Stimulated activated CD4-positive, alpha-beta T cell treated with anti-CD3 and anti-CD28 coated beads, Interleukin-15, amount 100 ng/mL, for 1 hour (primary cell): ENCODE data around the gene ATP5F1E.
"Not testable (repeated sequence)": the region's sequence is repeated elsewhere in the genome, so short reads cannot be mapped to it uniquely, and the experiment has no call there.

Experiments used
- DNase-seq, 2 donors: peaks; one replicate each; pipeline ENCODE4 v3.0.0-alpha.2; 2020; ENCODE audit warnings: low read depth in 1 of 2, low spot score in 1 of 2

ATP5F1E gene

DNA sequence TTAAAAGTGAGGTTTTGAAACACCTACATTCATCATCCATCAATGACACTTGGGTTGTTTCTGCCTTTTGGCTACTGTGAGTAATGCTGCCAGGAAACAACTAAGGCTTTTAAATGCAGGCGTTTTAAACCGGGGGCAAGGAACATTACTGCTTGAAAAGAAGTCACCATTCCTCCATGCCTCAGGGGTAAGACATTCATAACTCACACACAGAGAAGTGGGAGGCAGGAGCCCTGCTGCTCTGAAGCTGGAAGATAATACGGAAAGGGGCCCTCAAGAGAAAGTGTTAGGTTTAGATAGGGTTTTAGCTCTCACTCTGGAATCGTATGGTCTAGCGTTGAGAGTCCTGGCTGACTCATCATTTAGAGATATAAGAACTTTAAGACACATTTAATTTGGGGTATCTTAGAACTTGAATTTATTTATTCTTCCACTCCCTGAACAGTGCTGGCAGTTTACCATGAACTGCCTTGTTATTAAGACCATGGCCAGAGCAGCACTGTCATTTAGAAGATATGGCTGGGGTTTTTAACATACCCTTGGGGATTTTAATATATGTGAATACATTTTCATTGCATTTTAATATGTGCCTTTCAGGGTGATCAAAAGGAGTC is 11.1 kb downstream of the ATP5F1E start:
- DNase-seq: no peak

DNA sequence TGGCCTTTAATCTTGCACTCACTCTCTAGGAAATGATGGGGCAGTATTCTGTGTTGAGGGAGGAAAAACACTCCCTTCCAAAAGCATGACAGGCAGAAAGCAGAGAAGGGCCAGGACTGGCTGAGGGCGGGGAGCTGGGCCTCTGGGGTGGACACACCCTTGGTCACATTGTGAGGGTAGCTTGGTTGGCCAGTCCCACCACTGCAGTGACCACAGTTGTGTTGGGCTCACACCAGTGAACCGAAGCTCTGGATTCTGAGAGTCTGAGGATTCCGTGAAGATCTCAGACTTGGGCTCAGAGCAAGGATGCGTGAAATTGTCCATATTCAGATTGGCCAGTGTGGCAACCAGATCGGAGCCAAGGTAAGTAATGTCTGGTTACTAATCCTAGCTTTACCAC is 12.9 kb downstream of the ATP5F1E start, which contains the start of gene TUBB1:
TUBB1 (plus strand) TSS at position 213 of the 400 bp plus-strand sequence; CDS start at position 307, 94 bp downstream.
- no peak for DNase-seq

DNA sequence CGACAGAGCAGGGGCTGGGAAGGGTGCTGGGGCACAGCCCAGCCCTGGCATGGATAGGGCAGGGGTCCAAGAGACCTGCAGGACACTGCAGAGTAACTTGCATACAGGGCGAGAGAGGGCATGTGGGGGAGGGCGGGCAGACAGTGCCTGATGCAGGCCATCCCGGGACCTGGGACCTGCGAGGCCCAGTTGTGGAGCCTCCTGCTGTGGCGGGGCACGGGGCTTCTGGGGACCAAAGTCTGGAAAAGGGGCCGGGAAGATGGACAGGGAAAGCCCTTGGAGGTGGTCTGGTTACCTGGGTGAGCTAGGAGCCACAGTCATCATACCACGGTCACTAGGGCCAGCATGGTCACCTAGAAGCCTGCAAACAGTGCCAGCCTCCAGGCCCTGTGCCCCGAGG is 13.3 kb downstream of the ATP5F1E start:
- DNase-seq: no peak

DNA sequence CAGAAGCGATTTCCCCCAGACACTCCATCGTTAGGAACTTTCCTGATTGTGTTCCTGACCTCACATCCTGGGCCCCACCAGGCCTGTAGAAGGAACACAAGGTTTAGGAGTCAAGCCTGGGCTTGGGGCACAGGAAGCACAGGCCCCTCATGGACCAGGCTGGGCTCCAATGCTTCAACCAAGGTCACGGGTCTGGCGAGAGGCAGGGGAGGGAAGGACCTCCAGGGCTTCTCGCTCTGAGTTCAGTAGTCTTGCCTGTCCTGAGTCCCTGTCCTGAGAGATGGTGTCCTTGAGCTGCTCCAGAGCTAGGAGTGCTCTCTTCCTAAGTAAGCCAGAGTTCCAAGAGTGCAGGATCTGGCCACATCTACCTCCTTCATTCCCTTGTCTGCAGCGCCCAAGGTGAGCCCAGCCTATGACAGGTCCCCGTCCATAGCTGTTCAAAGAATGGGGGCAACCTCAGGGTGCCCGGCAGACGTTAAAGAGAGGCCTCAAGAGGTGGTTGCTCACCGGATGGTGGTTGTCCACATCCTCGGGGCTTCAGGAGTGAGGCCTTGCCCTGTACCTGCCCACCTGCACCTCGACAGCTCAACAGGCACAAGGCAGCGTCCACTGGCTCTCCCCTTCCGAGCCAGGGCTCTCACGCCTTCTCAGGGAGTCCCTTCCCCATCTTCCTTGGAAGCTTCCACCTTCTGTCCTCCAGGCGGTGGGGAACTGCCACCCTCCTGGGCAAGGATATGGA is 14.5 kb downstream of the ATP5F1E start:
- DNase-seq: no peak

DNA sequence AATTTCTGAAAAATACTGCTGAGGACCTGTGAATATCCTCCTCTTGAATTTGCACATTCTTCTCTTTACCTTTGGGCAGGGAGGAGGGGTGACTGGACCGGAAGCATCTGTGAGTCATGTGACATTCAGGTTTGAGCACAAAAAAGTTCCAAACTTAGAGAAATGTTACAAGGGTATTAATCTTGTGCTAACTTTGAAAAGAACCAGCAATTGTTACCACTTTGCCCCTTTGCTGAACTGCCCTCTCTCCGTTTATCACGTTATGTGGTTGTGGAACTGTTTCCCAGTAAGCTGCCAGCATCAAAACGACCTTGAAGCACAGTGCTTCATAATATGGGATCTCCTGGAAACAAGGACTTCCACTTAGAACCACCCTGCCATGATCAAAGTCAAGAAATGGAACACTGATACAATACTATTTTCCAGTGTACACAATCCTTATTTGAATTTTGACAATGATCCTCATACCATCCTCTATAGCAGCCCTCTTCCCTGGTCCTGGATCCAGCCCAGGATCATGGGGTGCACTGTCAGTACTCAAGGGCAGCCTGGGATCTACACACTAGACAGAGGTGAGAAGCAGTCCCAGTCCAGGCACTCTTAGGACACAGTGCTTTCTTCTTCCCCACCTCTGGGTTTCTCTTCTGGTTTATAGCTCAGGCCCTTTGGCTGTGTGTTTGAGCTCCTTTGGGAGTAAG is 15.2 kb downstream of the ATP5F1E start:
- DNase-seq: no peak

DNA sequence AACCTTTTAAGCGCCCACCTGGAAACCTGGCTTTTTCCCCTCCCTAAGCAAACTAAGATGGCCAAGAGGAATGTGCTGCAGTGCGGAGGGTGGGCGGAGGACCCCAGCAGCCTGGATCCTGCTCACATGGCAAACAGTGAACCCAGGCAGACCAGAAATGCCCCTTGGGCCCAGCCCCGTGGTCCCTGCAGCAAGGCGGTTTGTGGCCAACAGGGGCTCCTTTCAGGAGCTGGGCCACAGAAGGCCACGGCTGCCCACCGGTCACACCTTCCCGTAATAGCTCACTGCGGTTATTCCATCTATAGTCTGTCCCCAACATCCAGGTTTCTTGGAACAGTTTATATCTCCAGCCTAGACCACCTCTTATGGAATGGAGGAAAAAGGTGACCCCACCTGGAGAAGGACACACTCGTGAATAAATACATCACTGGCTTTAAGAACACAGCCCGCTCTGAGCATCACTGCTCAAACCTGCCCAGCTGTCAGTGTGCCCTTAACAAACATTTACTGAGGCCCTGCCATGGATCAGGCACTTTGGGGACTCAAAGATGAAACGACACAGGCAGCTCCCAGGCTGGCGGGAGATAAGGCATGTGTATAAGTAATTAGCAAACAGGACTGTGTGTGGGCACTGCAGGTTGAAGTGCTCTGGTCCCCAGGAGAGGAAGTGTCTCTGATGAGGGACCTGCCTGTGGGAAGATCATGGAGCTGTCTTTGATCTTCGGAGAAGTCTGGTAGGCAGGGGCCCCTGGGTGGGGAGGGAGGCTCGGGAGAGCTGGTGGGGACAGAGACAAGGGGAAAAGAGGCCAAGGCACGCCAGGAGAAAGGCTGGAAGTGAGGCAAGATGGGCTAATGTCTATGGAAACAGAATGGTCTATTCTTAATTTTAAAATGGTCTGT is 16.1 kb downstream of the ATP5F1E start:
- DNase-seq: no peak

DNA sequence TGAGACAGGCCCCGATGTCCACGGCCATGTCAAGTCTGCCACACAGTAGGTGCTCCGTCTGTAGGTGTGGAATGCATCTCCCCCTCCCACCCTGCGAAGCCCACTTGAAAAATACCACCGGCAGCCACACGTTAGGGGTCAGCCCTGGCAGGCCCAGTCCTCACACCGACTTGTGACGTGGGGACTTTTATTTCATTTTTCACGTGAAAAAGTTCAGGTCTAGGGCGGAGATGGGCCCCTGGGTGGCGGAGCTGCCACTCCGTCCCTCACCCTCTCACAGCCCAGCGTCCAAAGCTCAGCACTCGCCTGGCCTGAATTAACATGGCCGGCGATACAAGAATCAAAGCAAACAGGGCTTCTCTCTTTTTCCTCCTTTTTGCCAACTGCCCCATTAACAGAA is 16.7 kb downstream of the ATP5F1E start:
- no peak for DNase-seq

DNA sequence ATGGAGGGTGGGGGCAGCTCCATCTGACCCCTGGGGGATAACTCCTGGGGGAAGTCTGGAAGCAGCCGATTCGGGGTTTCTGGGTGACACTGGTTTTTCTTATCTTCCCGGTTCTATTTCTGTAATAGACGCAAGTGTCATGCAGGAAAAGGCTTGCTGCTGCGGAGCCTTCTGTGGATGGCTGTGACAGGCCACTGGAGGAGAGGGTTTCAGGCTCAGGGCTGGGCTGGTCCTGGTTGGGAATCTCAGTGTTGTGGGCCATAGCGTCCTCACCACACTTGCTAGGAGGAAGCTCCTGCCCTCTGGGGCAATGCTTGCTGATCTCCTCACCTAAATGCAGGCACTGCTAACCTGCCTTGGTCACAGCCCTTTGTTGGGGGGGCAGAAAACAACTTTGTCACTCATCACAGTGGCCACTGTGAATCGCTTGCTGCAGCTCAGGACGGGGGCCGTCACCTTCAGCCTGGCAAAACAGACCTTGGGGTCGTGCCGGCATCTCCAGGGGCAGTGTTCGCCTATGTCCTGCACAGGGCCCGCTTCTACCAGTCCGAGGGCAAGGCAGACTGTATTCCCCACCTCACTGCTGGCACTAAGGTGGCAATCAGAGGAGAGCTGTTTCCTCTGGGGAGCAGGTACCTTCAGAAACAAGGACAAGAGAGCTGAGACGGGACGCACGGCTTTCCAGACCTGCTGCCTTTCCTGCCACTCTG is 17.3 kb downstream of the ATP5F1E start:
- no peak for DNase-seq

DNA sequence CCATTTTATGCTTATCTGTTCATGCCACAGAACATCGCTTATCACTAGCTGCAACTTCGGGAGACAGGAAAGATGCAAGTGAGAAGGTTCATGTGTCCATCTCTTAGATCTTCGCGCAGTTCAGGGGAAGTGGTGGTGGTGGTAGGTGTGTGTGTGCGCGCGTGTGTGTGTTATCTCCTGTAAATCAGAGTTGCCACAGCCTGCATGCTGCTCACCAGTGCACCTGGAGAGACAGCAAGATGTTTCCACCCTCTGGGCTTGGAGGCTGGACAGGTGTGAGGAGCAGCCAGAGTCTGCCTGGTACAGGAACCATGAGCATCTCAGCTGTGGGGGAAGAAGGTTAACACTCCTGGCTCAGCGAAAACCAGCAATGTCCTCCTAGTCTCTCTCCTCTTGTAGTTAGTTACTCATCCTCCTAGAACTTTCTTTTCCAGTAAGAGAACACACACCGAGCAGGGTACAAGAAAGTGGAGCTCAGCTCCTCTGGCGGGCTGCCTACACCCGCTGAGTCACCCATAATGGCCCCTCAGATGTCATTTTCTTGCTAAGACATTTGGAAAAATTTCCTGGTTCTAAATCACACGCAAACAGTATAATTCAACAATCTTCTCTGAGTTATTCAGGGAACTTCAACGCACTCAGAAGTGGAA is 18.1 kb downstream of the ATP5F1E start:
- no peak for DNase-seq

DNA sequence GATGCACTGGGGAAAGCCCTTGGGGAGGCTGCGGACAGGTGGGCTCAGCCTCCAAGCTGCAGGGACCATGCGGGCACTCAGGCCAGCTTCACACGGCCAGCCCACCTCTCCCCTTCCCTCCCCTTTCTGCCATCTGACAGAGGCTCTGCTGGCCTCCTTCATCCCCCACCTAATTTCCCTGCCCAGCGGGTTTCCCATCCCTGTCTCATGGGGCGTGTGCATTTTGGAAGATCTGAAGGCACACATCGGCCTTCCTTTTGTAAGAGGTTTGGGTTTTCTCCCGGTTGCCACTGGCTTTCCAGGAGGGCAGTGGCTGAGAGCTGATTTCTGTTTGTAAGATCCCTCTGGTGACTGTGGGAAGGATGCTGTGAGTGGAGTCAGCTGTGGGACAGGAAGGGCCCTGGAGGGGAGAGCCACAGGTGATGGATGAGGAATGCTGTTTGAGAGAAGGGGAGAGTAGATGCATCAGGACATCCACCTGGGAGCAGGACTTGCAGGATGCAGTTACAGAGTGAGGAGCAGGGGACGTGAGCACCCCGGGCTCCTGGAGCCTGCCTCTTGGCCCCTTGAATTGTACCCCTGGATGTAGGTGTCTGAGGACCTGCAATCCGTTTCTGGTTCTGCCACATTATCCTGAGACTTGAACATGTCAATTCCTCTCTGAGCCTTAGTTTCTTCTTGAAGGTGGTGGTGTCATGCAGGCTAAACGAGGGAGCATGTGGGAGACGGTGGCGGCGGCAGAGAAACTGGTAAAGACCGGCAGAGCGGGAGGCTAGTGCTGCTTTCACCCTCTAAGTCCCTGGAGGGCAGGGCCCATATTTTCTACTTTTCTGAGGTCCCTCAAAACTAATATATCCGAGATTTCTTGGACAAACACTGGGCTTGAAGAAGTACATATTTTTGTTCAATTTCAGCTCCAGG is 18.8 kb downstream of the ATP5F1E start:
- DNase-seq: no peak

DNA sequence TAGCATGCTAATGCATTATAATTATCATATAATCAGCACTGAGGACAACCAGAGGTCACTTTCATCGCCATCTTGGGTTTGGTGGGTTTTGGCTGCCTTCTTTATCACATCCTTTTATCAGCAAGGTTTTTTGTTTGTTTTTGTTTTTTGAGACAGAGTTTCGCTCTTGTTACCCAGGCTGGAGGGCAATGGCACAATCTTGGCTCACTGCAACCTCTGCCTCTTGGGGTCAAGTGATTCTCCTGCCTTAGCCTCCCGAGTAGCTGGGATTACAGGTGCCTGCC is 20.3 kb downstream of the ATP5F1E start:
- DNase-seq: not testable (repeated sequence)

DNA sequence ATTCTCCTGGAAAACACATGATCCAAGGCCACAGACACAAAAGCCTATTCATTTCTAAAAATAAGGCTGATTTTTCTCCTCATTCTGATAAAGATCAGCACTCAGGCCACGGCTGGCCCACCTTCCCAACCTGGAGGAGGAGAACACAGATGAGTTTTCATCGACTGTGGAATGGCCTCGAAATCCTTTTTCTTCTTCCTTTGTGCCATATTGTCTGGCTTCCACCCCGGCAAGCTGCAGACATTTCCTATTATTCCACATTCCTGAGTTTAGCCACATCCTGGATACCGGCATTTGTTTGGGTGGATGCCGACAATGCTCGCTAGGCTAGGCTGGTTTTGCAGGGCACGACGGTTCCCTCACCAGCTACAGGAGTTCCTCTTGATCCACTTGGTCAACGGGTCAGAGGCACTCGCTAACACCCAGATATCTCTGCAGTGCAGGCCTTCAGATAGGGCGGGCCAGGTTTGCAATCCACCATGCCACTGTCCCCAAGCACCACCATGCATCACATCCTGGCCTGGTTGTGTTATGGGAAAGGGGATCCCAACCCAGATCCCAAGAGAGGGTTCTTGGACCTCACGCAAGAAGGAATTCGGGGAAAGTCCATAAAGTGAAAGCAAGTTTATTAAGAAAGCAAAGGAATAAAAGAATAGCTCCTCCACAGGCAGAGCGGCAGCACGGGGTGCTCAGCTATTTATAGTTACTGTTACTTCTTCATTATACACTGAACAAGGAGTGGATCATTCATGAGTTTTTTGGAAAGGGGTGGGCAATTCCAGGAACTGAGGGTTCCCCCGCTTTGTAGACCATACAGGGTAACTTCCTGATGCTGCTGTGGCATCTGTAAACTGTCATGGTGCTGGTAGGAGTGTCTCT is 20.9 kb downstream of the ATP5F1E start:
- DNase-seq: no peak

DNA sequence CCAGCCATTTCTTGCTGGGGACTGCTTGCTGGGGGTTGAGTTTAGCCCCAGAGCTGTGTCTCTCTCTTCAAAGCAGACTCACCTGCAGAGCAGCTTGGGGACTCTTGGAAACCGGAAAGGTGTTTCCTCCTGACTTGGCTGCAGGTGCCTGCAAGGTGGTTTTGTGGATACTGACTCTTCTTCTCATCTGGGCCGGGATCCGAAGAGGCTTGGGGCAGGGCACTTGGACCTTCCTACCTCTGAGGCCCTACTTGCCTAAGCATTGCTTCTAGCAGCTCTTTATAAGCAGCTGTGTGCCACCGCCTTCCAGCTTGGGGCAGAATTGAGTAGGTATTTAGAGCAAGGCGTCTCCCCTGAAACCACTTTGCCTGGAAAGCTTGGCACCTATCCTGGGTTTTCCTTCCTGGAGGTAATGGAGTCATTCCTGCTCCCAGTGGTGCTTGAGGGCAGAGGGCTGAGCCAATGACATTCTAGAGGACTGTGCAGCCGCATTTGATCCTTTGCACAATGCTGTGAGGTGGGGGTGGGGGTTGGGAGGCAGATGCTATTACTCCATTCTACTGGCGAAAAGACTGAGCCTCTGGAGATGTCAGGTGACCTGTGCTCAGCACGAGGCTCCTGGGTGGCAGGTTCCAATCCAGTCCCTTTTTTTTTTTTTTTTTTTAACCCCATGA is 21.7 kb downstream of the ATP5F1E start:
- DNase-seq: no peak

DNA sequence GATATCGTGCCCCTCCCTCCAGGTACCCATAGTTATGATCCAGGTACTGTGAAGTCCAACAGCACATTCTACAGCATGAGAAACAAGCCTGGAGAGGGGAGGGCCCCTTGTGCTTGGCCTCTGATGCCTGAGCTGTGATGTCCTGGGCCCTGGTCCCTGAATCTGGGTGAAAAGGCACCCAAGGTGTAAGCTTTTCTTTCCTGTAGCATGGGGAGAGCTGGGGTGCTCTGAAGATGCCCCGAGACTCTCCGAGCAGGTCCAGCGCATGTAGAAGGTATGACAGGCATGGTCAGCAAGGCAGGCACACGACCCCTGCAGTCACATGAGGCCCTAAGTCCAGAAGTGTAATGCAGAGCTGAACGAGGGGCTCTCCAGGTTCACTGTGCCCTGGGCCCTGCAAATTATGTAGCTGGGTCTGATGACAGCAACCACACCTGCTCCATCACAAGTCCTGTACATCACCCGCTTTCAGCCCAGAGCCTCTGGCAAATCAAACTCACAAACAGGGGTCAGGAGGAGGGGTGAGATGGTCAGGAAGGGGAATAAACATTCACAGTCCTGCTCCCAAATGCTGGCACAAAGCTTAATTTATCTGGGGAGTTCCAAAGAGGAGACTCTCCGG is 23.3 kb downstream of the ATP5F1E start:
- DNase-seq: no peak

DNA sequence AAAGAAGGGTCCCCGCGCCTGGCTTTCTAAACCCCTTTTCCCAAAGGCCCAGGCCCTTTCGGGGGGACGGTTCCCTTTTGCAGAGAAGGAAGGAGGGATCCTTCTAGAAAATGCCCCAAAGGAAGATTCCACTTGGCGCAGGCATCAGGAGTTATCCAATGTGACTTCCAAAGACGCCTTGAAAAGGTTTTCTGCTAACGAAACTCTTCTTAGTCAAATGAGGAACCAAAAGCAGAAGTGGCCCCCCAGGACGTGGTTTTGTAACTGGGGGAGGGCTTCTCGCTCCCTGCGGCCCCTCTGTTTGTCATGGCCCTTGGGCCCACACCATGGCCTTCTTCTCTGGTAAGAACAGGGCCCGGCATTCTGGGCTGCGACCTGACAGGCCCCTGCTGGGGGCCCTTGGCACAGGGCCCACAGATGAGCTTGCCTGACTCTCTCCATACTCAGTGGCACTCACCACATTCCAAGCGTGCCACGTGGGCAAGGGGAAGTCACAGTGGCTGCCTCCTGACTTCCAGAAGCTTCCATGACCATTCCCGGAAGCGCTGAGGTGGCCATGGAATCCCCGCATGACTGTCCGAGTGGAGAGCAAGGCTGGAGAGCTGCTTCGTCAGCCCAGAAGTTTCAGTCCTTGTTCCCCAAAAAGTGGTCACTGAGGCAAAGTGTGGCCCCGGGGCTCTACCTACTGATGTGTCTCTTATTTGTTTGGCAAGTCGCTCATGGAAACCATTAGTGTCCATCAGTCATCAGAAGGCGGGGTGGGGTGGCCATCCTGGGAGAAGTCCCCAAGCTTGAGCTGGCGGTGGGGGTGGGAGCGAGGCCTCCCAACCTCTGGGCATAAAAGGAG is 24.2 kb downstream of the ATP5F1E start:
- DNase-seq: no peak
